Esophagus squamous epithelium (tissue), 5 donors: ENCODE results near the gene MXRA8. TPM values are rescaled to one million over a fixed set of nuclear protein-coding genes. Genes with fewer than 3 reads are reported as not detected.

Source experiments
- DNase-seq: peaks from one replicate; lab custom pipeline; 2025; lab: John Stamatoyannopoulos, UW
- H3K27ac ChIP-seq, 4 donors: fragments of 200-600 bp; sonication (generic); one replicate each; pipeline ENCODE4 v1.5.1; 2016 to 2019; ENCODE audit warnings: mild to moderate bottlenecking in 1 of 4
- H3K27me3 ChIP-seq, 4 donors: fragments of 200-600 bp; sonication (generic); 1 replicate in 3 of 4; 2 replicates in 1 of 4; pipeline versions ENCODE4 v1.5.1 to v1.6.0; 2017 to 2021; ENCODE audit warnings: antibody characterized with exemption in 1 of 4
- H3K36me3 ChIP-seq, 3 donors: fragments of 200-600 bp; sonication (generic); one replicate each; pipeline ENCODE4 v1.5.1; 2016 to 2019
- H3K4me1 ChIP-seq, 3 donors: fragments of 200-600 bp; sonication (generic); one replicate each; pipeline ENCODE4 v1.5.1; 2017 to 2019
- H3K4me3 ChIP-seq, 4 donors: fragments of 200-600 bp; sonication (generic); 1 replicate in 3 of 4; 2 replicates in 1 of 4; pipeline ENCODE4 v1.5.1; 2016 to 2019; ENCODE audit warnings: mild to moderate bottlenecking in 2 of 4, moderate library complexity in 1 of 4
- H3K9me3 ChIP-seq, 3 donors: fragments of 200-600 bp; sonication (generic); one replicate each; pipeline ENCODE4 v1.5.1; 2016 to 2019
- CTCF ChIP-seq, 6 experiments: fragments of 450-650 bp in 4 of 6; fragments of 200-600 bp in 2 of 6; sonication (generic) in 2 of 6; IDR thresholded peaks; one replicate each; pipeline ENCODE4 v1.5.1; 2016 to 2019; ENCODE audit warnings: antibody characterized with exemption in 6 of 6, mild to moderate bottlenecking in 4 of 6, moderate library complexity in 4 of 6
- POLR2A ChIP-seq, 4 donors: fragments of 450-650 bp; IDR thresholded peaks; one replicate each; pipeline ENCODE4 v1.6.1; 2017; ENCODE audit warnings: antibody characterized with exemption in 4 of 4, mild to moderate bottlenecking in 4 of 4, moderate library complexity in 3 of 4
- WGBS, 2 donors: methylation state at CpG; one replicate each; pipeline ENCODE4 v1.1.5; 2018; 5-methylcytosine and 5-hydroxymethylcytosine counted together
- intact Hi-C: fragments of 100-400 bp; cut with DNase I; formaldehyde crosslinking; loops from one replicate; pipeline ENCODE4 v1.15.0; 2022
- total RNA-seq, 4 donors: library from RNA; depleted of rRNA; stranded (reverse); fragments of >200 nt; gene quantifications; one replicate each; pipeline ENCODE4 v1.1.0, GENCODE V29; 2016
- donor health status: DM: yes; HTN: yes; CAD: no.

The MXRA8 gene
- total RNA-seq, 4 donors from 2014 or later = 0.45 to 33.8 (median 12.8) TPM

- H3K36me3 ChIP-seq = peaks cover 24 to 45% (median 32%) of the 10 kb centered on the region in 3 donors
- WGBS, 2 donors = 0 to 11% methylated on average over 3 to 17 of the region's 57 CpGs
- H3K9me3 ChIP-seq = no peaks in the 10 kb centered on the region
- H3K27ac ChIP-seq = peak overlapping the region; percentile 95 to 99 (median 98)
- H3K27me3 ChIP-seq = no peaks in the 10 kb centered on the region
- DNase-seq = no peak
- TF ChIP-seq CTCF (IDR thresholded peaks at IDR 0.05) (no peak), POLR2A (IDR thresholded peaks at IDR 0.05) (no peak)
- peaks cover 43 to 64% (median 52%) of the 10 kb centered on the region in 3 donors for H3K4me1 ChIP-seq
- intact Hi-C loops = no loop called here
- H3K4me3 ChIP-seq = peak overlapping the region; percentile 70 to 76 (median 74)
Measured at GRCh38 chr1:1309251-1310108, 48.9 kb downstream of the MXRA8 start.

- peak overlapping the region; percentile 70 to 76 (median 74) for H3K4me3 ChIP-seq
- H3K27ac ChIP-seq = peak overlapping the region; percentile 95 to 99 (median 98)
- peaks cover 49 to 70% (median 59%) of the 10 kb centered on the region in 3 donors for H3K4me1 ChIP-seq
- intact Hi-C loops = no loop called here
- no CpG with 5 or more reads among the region's 66 CpGs for WGBS, 2 donors
- TF ChIP-seq CTCF (IDR thresholded peaks at IDR 0.05) = no peak
- TF ChIP-seq POLR2A (IDR thresholded peaks at IDR 0.05) = no peak
- no peak for DNase-seq
- no peaks in the 10 kb centered on the region for H3K27me3 ChIP-seq
- H3K9me3 ChIP-seq = no peaks in the 10 kb centered on the region
- H3K36me3 ChIP-seq = peaks cover 17 to 39% (median 25%) of the 10 kb centered on the region in 3 donors
Measured at GRCh38 chr1:1308756-1309250, 49.6 kb downstream of the MXRA8 start.

DNA sequence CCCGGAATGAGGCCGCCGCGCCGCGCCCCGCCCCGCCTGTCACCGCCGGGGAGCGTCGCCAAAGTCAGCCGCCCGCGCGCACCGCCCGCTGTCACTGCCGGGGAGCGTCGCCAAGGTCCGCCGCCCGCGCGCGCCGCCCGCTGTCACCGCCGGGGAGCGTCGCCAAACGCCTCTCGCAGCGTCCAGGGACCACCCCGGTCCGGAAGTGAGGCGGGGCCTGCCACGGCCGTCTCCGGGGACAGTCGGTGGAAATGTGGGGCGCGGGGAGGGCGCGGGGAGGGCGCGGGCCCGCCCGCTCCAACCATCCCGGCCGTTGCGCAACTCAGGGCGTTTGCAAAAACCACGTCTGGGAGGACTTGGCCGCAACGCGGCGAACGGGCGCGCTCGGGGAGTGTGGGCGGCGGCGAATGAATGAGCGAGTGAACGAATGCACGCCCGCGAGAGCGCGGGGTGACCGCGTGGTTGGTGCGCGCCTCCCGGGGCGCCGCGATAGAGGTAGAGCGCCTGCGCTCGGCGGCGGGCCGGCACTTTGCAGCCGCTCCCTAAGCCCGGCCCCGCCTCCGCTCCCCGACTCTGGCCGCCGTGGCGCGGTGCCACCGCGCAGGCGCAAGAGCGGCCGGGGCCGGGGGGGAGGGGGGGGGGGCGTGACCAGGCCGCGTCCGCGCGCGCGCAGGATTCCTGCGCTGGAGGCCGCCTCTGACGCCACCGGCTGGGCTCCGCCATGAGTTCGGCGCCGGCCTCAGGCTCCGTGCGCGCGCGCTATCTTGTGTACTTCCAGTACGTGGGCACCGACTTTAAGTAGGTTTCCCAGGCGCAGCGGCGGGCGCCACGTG, 50.2 kb downstream of the MXRA8 start, which contains the start of the genes ACAP3 and PUSL1:
Gene ACAP3 (minus strand): TSS at position 8 of the 833 bp plus-strand sequence. CDS start 115 bp downstream, outside the sequence.
Gene PUSL1 (plus strand): TSS at position 675 of the 833 bp plus-strand sequence. CDS start 47 bp downstream, at position 722.
- peaks cover 12 to 32% (median 19%) of the 10 kb centered on the region in 3 donors for H3K36me3 ChIP-seq
- H3K9me3 ChIP-seq = no peaks in the 10 kb centered on the region
- H3K4me3 ChIP-seq = peak within 1 kb of the TSS; percentile 70 to 76 (median 74)
- peaks cover 56 to 77% (median 65%) of the 10 kb centered on the region in 3 donors for H3K4me1 ChIP-seq
- peak within 1 kb of the TSS; percentile 95 to 99 (median 98) for H3K27ac ChIP-seq
- intact Hi-C loops = no loop called here
- no peaks in the 10 kb centered on the region for H3K27me3 ChIP-seq
- TF ChIP-seq POLR2A (IDR thresholded peaks at IDR 0.05) = peak in 2 of 4 donors; percentile 6 to 42
- TF ChIP-seq CTCF (IDR thresholded peaks at IDR 0.05) = peak in 2 of 6 experiments; percentile 23 to 30
- no CpG with 5 or more reads among the region's 131 CpGs for WGBS, 2 donors
- peak; percentile 52 for DNase-seq

DNA sequence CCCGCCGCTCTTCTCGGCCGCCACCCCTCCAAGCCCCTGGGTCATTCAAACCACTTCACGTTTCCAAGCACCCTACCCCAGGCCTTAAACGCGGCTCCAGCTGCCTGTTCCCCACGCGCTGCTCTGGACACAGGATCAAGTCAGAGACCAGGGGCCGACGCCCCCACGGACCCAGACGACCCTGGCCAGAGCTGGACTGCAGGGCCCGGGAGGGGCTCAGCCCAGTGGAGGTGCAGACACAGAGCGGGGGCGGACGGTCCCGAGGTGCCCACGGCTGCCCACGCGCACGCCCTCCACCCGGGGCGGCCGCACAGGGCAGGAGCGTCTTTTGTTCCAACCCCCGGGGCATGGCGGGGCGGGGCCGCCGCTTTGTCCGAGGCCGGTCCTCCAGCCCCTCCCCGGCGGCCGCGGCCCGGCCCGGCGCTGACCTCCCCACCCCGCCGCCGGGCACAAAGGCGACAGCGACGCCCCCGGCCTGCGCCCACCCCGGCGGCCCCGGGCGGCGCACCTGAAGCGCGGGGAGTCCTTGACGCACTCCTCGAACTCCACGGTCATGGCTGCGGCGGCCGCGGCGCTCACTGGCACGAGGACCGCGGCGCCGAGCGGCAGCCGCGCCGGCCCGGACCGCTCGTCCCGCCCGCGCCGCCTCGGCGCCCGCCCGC, 51.0 kb downstream of the MXRA8 start:
- TF ChIP-seq CTCF (IDR thresholded peaks at IDR 0.05) (no peak), POLR2A (IDR thresholded peaks at IDR 0.05) (no peak)
- Histone ChIP-seq H3K4me1 (peaks cover 61 to 85% (median 71%) of the 10 kb centered on the region in 3 donors), H3K27me3 (no peaks in the 10 kb centered on the region), H3K27ac (peak overlapping the region; percentile 95 to 99 (median 98)), H3K4me3 (peak overlapping the region; percentile 70 to 76 (median 74)), H3K36me3 (peaks cover 4 to 24% (median 11%) of the 10 kb centered on the region in 3 donors), H3K9me3 (no peaks in the 10 kb centered on the region)
- intact Hi-C loops = no loop called here
- 0 to 5% methylated on average over 1 to 4 of the region's 83 CpGs for WGBS, 2 donors
- no peak for DNase-seq
